Esophagus muscularis mucosa (tissue), 3 donors: ENCODE measurements around the gene ARHGAP6.
A peak's percentile ranks its signal among the peaks of the same experiment; 100 is the strongest.

Experiments
- POLR2A ChIP-seq: fragments of 450-650 bp; IDR thresholded peaks from one replicate; pipeline ENCODE4 v1.6.1; 2017; ENCODE audit warnings: antibody characterized with exemption, moderate library complexity, mild to moderate bottlenecking, low read depth
- POLR2AphosphoS5 ChIP-seq, 2 donors: sonication (generic); formaldehyde crosslinking; IDR thresholded peaks; one replicate each; pipeline ENCODE4 v1.6.1; 2017; ENCODE audit warnings: antibody characterized with exemption in 2 of 2
- TF ChIP-seq, protein P1 (sequence below), 3 experiments: fragments of 200-600 bp in 2 of 3; fragments of 450-650 bp in 1 of 3; sonication (generic) in 2 of 3; IDR thresholded peaks; one replicate each; pipeline ENCODE4 v1.5.1; 2017 to 2019; ENCODE audit warnings: antibody characterized with exemption in 3 of 3, mild to moderate bottlenecking in 2 of 3, moderate library complexity in 1 of 3

DNA sequence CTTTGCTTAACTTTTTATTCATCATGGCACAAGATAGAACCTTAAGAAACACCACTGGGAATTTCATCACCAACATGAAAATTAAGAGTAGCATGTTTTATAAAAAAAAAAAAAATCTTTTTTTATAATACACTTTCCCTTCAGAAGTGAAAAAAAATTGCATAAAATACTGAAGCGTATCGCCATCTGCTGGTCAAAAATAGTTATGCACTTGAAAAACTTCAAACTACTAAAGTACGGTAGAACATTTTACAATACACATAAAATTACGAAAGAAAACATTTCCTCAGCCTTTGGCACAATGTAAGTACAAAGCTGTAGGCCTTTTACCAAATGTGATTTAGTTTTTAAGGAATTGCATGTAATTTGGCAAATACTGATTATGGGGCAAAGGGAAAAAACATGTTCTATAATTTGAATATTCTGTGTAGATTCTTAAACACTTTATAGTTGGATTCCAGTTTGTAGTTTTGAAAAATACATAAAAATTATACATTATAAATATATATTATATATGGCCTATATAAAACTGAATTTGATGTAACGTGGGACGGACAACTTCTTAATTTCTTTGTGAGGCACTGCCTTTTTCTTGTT, 528.1 kb downstream of the ARHGAP6 start:
- TF ChIP-seq POLR2A (no peak), POLR2AphosphoS5 (IDR thresholded peaks at IDR 0.05) (no peak)
- TF ChIP-seq, protein P1, sequence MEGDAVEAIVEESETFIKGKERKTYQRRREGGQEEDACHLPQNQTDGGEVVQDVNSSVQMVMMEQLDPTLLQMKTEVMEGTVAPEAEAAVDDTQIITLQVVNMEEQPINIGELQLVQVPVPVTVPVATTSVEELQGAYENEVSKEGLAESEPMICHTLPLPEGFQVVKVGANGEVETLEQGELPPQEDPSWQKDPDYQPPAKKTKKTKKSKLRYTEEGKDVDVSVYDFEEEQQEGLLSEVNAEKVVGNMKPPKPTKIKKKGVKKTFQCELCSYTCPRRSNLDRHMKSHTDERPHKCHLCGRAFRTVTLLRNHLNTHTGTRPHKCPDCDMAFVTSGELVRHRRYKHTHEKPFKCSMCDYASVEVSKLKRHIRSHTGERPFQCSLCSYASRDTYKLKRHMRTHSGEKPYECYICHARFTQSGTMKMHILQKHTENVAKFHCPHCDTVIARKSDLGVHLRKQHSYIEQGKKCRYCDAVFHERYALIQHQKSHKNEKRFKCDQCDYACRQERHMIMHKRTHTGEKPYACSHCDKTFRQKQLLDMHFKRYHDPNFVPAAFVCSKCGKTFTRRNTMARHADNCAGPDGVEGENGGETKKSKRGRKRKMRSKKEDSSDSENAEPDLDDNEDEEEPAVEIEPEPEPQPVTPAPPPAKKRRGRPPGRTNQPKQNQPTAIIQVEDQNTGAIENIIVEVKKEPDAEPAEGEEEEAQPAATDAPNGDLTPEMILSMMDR (IDR thresholded peaks at IDR 0.05) = peak; percentile 66 to 84 (median 69)
